Left lung (tissue), 10 donors: ENCODE data around the gene NLRC3. TPM values are rescaled to one million over a fixed set of nuclear protein-coding genes. Genes with fewer than 3 reads are reported as not detected.
"Not testable (repeated sequence)": the region's sequence is repeated elsewhere in the genome, so short reads cannot be mapped to it uniquely, and the experiment has no call there.

Source experiments
- ATAC-seq: fragments of 200-7000 bp; cut with Tn5 transposase; one replicate; pipeline ENCODE4 v1.9.1; 2020; ENCODE audit warnings: moderate library complexity
- DNase-seq, 4 donors: peaks; one replicate each; pipeline ENCODE4 v3.0.0-alpha.2; 2013 to 2020
- H3K27ac ChIP-seq, 2 donors: fragments of 200-600 bp; sonication (generic) in 1 of 2; one replicate each; pipeline versions ENCODE4 v1.5.0 to v1.8.0; 2020 to 2021
- H3K27me3 ChIP-seq, 2 donors: fragments of 200-600 bp; sonication (generic) in 1 of 2; one replicate each; pipeline versions ENCODE4 v1.5.0 to v1.8.0; 2020 to 2021
- H3K36me3 ChIP-seq, 2 donors: fragments of 200-600 bp; sonication (generic) in 1 of 2; one replicate each; pipeline versions ENCODE4 v1.5.0 to v1.8.0; 2020 to 2021
- H3K4me1 ChIP-seq, 2 donors: fragments of 200-600 bp; one replicate each; pipeline ENCODE4 v1.8.0; 2021
- H3K4me3 ChIP-seq, 2 donors: fragments of 200-600 bp; sonication (generic) in 1 of 2; one replicate each; pipeline versions ENCODE4 v1.5.0 to v1.8.0; 2020 to 2021; ENCODE audit warnings: mild to moderate bottlenecking in 1 of 2
- H3K9me3 ChIP-seq, 2 donors: fragments of 200-600 bp; sonication (generic) in 1 of 2; one replicate each; pipeline versions ENCODE4 v1.5.0 to v1.8.0; 2020 to 2021
- intact Hi-C, 2 donors: fragments of 100-400 bp; cut with DNase I; formaldehyde crosslinking; loops; one replicate each; pipeline versions ENCODE4 v1.11.2 to v1.14.2; 2022
- polyA plus RNA-seq, 6 donors: library from polyadenylated mRNA; unstranded; fragments of 120-200 nt; gene quantifications; one replicate each; pipeline ENCODE4 v1.2.1, GENCODE V29; 2013; ENCODE audit not compliant: insufficient read length in 6 of 6
- total RNA-seq, 2 donors: library from RNA; stranded (reverse); fragmentation: NEBNext Ultra II Directional; extraction: Animal tissue kit (Norgen Biotek cat#: 25700); gene quantifications; one replicate each; pipeline ENCODE4 v1.2.1, GENCODE V29; 2021
- TF ChIP-seq, protein P1 (sequence below), 2 donors: fragments of 200-600 bp; sonication (generic) in 1 of 2; IDR thresholded peaks; one replicate each; pipeline versions ENCODE4 v1.5.0 to v1.8.0; 2021; ENCODE audit warnings: antibody characterized with exemption in 2 of 2
- donor health status: DM: no; HTN: yes; CAD: no.
- donor health status: DM: no; HTN: no; CAD: no.

Gene NLRC3
- total and polyA plus RNA-seq, 8 donors: 1.9 to 4.5 (median 3.4) TPM

DNA sequence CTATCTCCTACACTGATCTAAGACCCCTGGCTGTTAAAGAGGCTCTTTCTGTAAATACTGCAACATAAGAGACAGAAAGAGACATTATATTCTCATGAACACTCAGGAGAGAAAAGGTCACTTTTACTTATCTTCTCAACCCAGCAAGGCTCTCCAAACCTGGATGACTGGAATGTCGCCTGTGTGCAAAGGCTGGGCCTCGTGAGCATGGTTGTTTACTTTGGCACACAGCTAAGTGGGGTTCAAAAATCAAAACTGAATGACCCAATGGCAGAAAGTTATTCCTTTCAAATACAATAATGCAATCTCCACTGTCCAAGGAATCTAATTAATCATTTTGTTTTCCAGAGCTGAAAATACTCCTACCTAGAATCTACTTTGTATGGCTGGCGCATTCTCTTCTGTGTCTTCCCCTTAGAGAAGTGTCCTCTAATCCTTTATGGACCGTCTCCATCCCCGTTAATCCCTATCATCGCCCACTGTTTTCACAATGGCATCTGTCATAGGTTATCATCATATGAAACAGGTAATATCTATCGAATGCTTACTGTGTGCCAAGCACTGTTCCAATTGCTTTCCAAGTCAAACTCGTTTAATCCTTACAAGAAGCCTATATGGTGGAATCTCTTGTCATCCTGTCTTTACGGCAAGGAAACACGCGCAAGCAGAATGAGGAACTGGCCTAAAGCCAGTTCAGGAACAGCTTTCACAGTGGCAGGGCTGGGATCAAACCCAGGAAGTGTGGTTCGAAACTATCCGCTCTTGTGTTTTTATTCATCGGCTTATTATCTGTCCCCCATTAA lies 32.9 kb upstream of the NLRC3 start:
- H3K4me1 ChIP-seq: peaks cover 8 to 37% of the 10 kb centered on the region in 2 donors
- ATAC-seq (no peak), DNase-seq (no peak)
- H3K4me3 ChIP-seq: peak overlapping the region in 1 of 2 donors; percentile 97
- no peaks in the 10 kb centered on the region for H3K9me3 ChIP-seq
- intact Hi-C loops: no loop called here
- H3K36me3 ChIP-seq: peaks cover 0 to 11% of the 10 kb centered on the region in 2 donors
- peak overlapping the region in 1 of 2 donors; percentile 89 for H3K27ac ChIP-seq
- TF ChIP-seq, protein P1, sequence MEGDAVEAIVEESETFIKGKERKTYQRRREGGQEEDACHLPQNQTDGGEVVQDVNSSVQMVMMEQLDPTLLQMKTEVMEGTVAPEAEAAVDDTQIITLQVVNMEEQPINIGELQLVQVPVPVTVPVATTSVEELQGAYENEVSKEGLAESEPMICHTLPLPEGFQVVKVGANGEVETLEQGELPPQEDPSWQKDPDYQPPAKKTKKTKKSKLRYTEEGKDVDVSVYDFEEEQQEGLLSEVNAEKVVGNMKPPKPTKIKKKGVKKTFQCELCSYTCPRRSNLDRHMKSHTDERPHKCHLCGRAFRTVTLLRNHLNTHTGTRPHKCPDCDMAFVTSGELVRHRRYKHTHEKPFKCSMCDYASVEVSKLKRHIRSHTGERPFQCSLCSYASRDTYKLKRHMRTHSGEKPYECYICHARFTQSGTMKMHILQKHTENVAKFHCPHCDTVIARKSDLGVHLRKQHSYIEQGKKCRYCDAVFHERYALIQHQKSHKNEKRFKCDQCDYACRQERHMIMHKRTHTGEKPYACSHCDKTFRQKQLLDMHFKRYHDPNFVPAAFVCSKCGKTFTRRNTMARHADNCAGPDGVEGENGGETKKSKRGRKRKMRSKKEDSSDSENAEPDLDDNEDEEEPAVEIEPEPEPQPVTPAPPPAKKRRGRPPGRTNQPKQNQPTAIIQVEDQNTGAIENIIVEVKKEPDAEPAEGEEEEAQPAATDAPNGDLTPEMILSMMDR (IDR thresholded peaks at IDR 0.05): no peak
- H3K27me3 ChIP-seq: no peaks in the 10 kb centered on the region

DNA sequence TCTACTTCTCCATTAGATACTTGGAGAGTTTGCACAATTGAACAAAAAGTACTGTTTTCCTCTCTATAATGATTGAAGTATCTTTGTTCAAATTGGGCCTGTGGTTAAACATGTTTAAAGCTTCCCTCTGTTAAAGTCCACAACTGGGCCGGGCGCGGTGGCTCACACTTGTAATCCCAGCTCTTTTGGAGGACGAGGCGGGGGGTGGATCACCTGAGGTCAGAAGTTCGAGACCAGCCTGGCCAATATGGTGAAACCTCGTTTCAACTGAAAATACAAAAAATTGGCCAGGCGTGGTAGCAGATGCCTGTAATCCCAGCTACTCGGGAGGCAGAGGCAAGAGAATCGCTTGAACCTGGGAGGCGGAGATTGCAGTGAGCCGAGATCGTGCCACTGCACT lies 31.8 kb upstream of the NLRC3 start:
- ATAC-seq, DNase-seq, H3K27ac ChIP-seq, H3K9me3 ChIP-seq, H3K27me3 ChIP-seq, intact Hi-C loops, H3K4me3 ChIP-seq: not testable (repeated sequence)
- H3K4me1 ChIP-seq: peaks cover 8 to 34% of the 10 kb centered on the region in 2 donors
- peaks cover 0 to 22% of the 10 kb centered on the region in 2 donors for H3K36me3 ChIP-seq

DNA sequence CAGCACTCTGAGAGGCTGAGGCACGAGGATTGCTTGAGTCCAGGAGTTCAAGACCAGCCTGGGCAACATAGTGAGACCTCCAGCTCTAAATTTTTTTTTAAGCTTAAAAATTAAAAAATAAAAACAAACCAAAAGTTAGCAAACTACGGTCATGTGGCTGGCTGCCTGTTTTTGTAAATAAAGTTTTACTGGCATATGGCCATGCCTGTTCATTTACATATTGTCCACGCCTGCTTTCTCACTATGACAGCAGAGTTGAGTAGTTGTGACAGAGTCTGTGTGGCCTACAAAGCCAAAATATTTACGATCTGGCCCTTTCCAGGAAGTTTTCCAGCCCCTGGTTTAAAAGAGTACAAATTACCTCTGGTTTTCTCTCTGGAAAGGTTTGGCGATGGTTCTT lies 30.9 kb upstream of the NLRC3 start:
- no peak overlapping the region for H3K4me3 ChIP-seq
- ATAC-seq: no peak
- H3K27ac ChIP-seq: no peak overlapping the region
- intact Hi-C loops: no loop called here
- no peaks in the 10 kb centered on the region for H3K9me3 ChIP-seq
- peaks cover 0 to 31% of the 10 kb centered on the region in 2 donors for H3K36me3 ChIP-seq
- no peak for DNase-seq
- H3K4me1 ChIP-seq: peaks cover 8 to 25% of the 10 kb centered on the region in 2 donors
- no peaks in the 10 kb centered on the region for H3K27me3 ChIP-seq
- TF ChIP-seq, protein P1 (IDR thresholded peaks at IDR 0.05): no peak

DNA sequence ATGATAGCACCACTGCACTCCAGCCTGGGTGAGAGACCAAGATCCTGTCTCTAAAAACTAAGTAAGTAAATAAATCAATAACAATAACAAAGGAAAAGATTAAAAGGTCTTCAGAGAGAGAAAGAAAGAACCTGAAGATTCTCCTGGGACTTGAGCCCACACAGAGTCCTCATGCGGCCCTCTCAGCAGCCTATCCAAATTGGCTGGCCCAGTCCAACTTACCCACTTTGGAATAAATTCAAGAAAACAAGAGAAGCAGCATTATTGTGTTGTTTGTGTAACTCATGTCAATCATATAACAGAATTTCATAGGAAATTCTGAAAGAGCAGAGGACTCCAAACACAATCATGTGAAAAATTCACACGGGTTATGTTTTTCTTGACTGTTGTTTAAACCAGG lies 30.4 kb upstream of the NLRC3 start:
- H3K36me3 ChIP-seq: peaks cover 0 to 36% of the 10 kb centered on the region in 2 donors
- intact Hi-C loops: no loop called here
- ATAC-seq: no peak
- no peak for DNase-seq
- peaks cover 6 to 21% of the 10 kb centered on the region in 2 donors for H3K4me1 ChIP-seq
- no peak overlapping the region for H3K27ac ChIP-seq
- no peaks in the 10 kb centered on the region for H3K27me3 ChIP-seq
- H3K9me3 ChIP-seq: no peaks in the 10 kb centered on the region
- H3K4me3 ChIP-seq: no peak overlapping the region
- TF ChIP-seq, protein P1 (IDR thresholded peaks at IDR 0.05): no peak

DNA sequence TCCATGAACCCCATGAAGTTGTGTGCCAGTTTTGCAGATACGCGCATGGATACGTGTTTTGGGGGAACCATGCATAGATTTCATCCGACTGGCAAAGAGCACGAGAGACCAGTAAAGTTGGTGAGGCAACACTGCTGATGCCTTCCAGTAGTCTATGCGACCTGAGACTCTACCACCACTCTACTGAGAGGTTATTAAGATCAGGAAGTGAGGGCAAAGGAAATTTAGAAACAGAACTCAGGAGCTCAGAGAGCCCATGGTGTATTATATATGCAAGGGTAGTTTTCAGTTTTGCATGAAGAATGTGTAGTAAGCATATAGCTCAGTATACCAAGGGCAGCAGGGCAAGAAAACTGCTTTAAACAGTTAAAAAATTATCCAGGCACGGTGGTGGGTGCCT lies 30.0 kb upstream of the NLRC3 start:
- peaks cover 0 to 40% of the 10 kb centered on the region in 2 donors for H3K36me3 ChIP-seq
- intact Hi-C loops: no loop called here
- no peaks in the 10 kb centered on the region for H3K27me3 ChIP-seq
- H3K27ac ChIP-seq: no peak overlapping the region
- ATAC-seq: no peak
- DNase-seq: no peak
- no peak overlapping the region for H3K4me3 ChIP-seq
- no peaks in the 10 kb centered on the region for H3K9me3 ChIP-seq
- H3K4me1 ChIP-seq: peaks cover under 1 to 16% of the 10 kb centered on the region in 2 donors
- TF ChIP-seq, protein P1 (IDR thresholded peaks at IDR 0.05): no peak
